HEK293 (cell line): ENCODE results near the gene LIN37.

Experiments
- KLF7 ChIP-seq: fragments of 450-650 bp; formaldehyde crosslinking; IDR thresholded peaks from 2 replicates; pipeline ENCODE4 v1.5.1; 2016; ENCODE audit warnings: missing biosample characterization, missing genetic modification characterization, borderline replicate concordance
- TRIM28 ChIP-seq: IDR thresholded peaks from 2 replicates; pipeline ENCODE4 v1.6.1; 2011; ENCODE audit warnings: low read length, control low read depth, borderline replicate concordance
- WT1 ChIP-seq: fragments of 450-650 bp; formaldehyde crosslinking; IDR thresholded peaks from 2 replicates; pipeline ENCODE4 v1.5.1; 2016; ENCODE audit warnings: missing biosample characterization, missing genetic modification characterization
- YY1 ChIP-seq: fragments of 450-650 bp; formaldehyde crosslinking; IDR thresholded peaks from 2 replicates; pipeline ENCODE4 v1.5.1; 2018; ENCODE audit warnings: missing biosample characterization, missing genetic modification characterization
- ZBTB21 ChIP-seq: fragments of 450-650 bp; formaldehyde crosslinking; IDR thresholded peaks from 2 replicates; pipeline ENCODE4 v1.5.1; 2017; ENCODE audit warnings: missing biosample characterization, missing genetic modification characterization
- ZFP3 ChIP-seq: fragments of 450-650 bp; formaldehyde crosslinking; IDR thresholded peaks from 2 replicates; pipeline ENCODE4 v1.5.1; 2016; ENCODE audit warnings: low read depth, missing biosample characterization, missing genetic modification characterization
- ZNF10 ChIP-seq: fragments of 450-650 bp; formaldehyde crosslinking; IDR thresholded peaks from 2 replicates; pipeline ENCODE4 v1.5.1; 2017; ENCODE audit warnings: missing biosample characterization, missing genetic modification characterization
- ZNF121 ChIP-seq: fragments of 450-650 bp; formaldehyde crosslinking; IDR thresholded peaks from 2 replicates; pipeline ENCODE4 v1.5.1; 2016; ENCODE audit warnings: missing biosample characterization, missing genetic modification characterization
- ZNF19 ChIP-seq: fragments of 450-650 bp; formaldehyde crosslinking; IDR thresholded peaks from 2 replicates; pipeline ENCODE4; 2016; ENCODE audit warnings: missing biosample characterization, missing genetic modification characterization, low read depth
- ZNF2 ChIP-seq: fragments of 450-650 bp; formaldehyde crosslinking; IDR thresholded peaks from 2 replicates; pipeline ENCODE4 v1.5.1; 2016; ENCODE audit warnings: missing biosample characterization, missing genetic modification characterization
- ZNF248 ChIP-seq: fragments of 450-650 bp; formaldehyde crosslinking; IDR thresholded peaks from 2 replicates; pipeline ENCODE4 v1.5.1; 2017; ENCODE audit warnings: missing biosample characterization, missing genetic modification characterization
- ZNF274 ChIP-seq, 2 experiments: fragments of 200-500 bp in 1 of 2; fragments of 450-650 bp in 1 of 2; sonication (Bioruptor generic) in 1 of 2; formaldehyde crosslinking in 1 of 2; IDR thresholded peaks; 2 replicates each; pipeline versions ENCODE4 v1.5.1 to v1.6.1; 2014 to 2016; ENCODE audit warnings: borderline replicate concordance in 1 of 2, inconsistent platforms in 1 of 2, low read length in 1 of 2, missing biosample characterization in 1 of 2, missing genetic modification characterization in 1 of 2
- ZNF521 ChIP-seq: fragments of 450-650 bp; formaldehyde crosslinking; IDR thresholded peaks from 2 replicates; pipeline ENCODE4 v1.5.1; 2017; ENCODE audit warnings: missing biosample characterization, mild to moderate bottlenecking, missing genetic modification characterization
- ZNF677 ChIP-seq: fragments of 450-650 bp; IDR thresholded peaks from 2 replicates; pipeline ENCODE4 v1.5.0; 2018; ENCODE audit warnings: missing biosample characterization, mild to moderate bottlenecking, missing genetic modification characterization, moderate library complexity
- ZNF776 ChIP-seq: fragments of 450-650 bp; formaldehyde crosslinking; IDR thresholded peaks from 2 replicates; pipeline ENCODE4 v1.5.0; 2017; ENCODE audit warnings: missing biosample characterization, missing genetic modification characterization, borderline replicate concordance
- TF ChIP-seq, protein P1 (sequence below): fragments of 450-650 bp; formaldehyde crosslinking; IDR thresholded peaks from 2 replicates; pipeline ENCODE4 v1.5.1; 2016; ENCODE audit warnings: missing biosample characterization, missing genetic modification characterization
- TF ChIP-seq, protein P2 (sequence below): fragments of 450-650 bp; formaldehyde crosslinking; IDR thresholded peaks from 2 replicates; pipeline ENCODE4 v1.5.1; 2016; ENCODE audit warnings: missing biosample characterization, missing genetic modification characterization
- TF ChIP-seq, protein P3 (sequence below): fragments of 450-650 bp; formaldehyde crosslinking; IDR thresholded peaks from 2 replicates; pipeline ENCODE4 v1.5.1; 2016; ENCODE audit warnings: missing biosample characterization, missing genetic modification characterization
- TF ChIP-seq, protein P4 (sequence below): fragments of 450-650 bp; formaldehyde crosslinking; IDR thresholded peaks from 2 replicates; pipeline ENCODE4 v1.5.1; 2016; ENCODE audit warnings: missing biosample characterization, missing genetic modification characterization
- TF ChIP-seq, protein P5 (sequence below): fragments of 450-650 bp; formaldehyde crosslinking; IDR thresholded peaks from 2 replicates; pipeline ENCODE4 v1.5.1; 2016; ENCODE audit warnings: missing biosample characterization, missing genetic modification characterization
- TF ChIP-seq, protein P6 (sequence below): fragments of 450-650 bp; formaldehyde crosslinking; IDR thresholded peaks from 2 replicates; pipeline ENCODE4 v1.5.1; 2016; ENCODE audit warnings: missing biosample characterization, missing genetic modification characterization
- TF ChIP-seq, protein P7 (sequence below): fragments of 450-650 bp; formaldehyde crosslinking; conservative IDR thresholded peaks from 2 replicates; pipeline ENCODE4 v1.5.1; 2016; ENCODE audit warnings: low read depth, missing biosample characterization, missing genetic modification characterization

The LIN37 gene

DNA sequence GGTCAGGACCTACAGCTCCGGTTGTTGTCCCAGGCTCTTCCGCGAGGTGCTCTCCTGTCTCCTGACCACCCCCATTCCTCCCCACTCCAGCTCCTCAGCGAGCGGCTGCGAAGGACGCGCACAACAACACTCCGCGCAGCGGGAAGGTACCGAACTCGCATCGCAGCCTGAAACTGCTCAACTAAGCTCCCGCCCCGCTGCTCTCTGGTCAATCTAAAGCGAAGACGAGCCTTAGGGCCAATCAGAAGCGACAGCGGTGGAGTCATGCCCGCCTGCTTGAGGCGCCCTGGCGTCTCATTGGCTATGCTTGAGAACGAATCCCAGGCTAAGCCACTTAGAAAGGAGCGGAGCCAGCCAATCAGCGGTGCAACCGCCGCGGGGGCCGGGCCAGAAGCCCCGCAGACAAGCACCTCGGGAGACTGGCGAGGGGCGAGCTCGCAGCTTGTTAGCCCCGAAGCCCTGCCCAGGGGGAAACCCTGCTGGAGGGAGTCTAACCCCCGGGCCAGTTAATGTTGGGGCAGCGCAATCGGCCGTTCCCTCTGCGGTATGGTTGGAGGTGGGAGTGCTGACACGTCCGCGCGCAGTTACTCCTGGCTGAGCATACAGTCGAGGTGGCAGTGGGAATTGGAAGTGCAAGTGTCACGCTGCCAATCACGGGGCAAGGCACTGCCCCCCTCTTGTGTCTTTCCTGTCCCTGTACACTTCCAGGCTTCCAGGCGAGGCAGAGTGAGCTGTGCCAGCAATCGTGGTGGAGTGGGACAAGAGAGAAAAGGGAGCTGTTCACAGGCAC, 46.0 kb upstream of the LIN37 start (continued):
- TF ChIP-seq, protein P1, sequence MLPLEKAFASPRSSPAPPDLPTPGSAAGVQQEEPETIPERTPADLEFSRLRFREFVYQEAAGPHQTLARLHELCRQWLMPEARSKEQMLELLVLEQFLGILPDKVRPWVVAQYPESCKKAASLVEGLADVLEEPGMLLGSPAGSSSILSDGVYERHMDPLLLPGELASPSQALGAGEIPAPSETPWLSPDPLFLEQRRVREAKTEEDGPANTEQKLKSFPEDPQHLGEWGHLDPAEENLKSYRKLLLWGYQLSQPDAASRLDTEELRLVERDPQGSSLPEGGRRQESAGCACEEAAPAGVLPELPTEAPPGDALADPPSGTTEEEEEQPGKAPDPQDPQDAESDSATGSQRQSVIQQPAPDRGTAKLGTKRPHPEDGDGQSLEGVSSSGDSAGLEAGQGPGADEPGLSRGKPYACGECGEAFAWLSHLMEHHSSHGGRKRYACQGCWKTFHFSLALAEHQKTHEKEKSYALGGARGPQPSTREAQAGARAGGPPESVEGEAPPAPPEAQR, result no peak
- TF ChIP-seq, protein P2, sequence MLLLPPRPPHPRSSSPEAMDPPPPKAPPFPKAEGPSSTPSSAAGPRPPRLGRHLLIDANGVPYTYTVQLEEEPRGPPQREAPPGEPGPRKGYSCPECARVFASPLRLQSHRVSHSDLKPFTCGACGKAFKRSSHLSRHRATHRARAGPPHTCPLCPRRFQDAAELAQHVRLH (tag by site-specific recombination), result no peak
- TF ChIP-seq, protein P3, sequence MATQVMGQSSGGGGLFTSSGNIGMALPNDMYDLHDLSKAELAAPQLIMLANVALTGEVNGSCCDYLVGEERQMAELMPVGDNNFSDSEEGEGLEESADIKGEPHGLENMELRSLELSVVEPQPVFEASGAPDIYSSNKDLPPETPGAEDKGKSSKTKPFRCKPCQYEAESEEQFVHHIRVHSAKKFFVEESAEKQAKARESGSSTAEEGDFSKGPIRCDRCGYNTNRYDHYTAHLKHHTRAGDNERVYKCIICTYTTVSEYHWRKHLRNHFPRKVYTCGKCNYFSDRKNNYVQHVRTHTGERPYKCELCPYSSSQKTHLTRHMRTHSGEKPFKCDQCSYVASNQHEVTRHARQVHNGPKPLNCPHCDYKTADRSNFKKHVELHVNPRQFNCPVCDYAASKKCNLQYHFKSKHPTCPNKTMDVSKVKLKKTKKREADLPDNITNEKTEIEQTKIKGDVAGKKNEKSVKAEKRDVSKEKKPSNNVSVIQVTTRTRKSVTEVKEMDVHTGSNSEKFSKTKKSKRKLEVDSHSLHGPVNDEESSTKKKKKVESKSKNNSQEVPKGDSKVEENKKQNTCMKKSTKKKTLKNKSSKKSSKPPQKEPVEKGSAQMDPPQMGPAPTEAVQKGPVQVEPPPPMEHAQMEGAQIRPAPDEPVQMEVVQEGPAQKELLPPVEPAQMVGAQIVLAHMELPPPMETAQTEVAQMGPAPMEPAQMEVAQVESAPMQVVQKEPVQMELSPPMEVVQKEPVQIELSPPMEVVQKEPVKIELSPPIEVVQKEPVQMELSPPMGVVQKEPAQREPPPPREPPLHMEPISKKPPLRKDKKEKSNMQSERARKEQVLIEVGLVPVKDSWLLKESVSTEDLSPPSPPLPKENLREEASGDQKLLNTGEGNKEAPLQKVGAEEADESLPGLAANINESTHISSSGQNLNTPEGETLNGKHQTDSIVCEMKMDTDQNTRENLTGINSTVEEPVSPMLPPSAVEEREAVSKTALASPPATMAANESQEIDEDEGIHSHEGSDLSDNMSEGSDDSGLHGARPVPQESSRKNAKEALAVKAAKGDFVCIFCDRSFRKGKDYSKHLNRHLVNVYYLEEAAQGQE (tag by site-specific recombination), result peak; percentile 83
- TF ChIP-seq ZNF248 (no peak), ZNF19 (no peak), ZNF10 (tag by site-specific recombination) (no peak; the same call in 1 of the 2 replicates), ZBTB21 (tag by site-specific recombination) (no peak; the same call in 1 of the 2 replicates), TRIM28 (no peak), KLF7 (tag by site-specific recombination) (0 out of 2 replicates have a peak, but pooled peaks have one; percentile 1), ZNF274 (IDR thresholded peaks at IDR 0.05; ENCODE audit: low read length) (no peak), ZNF274 (tag by site-specific recombination; IDR thresholded peaks at IDR 0.05; ENCODE audit: borderline replicate concordance) (no peak), ZNF521 (tag by site-specific recombination) (no peak), ZNF121 (no peak), ZFP3 (no peak), ZNF677 (no peak), YY1 (tag by site-specific recombination) (no peak), WT1 (tag by site-specific recombination) (peak; percentile 34; the same call in 1 of the 2 replicates), ZNF2 (peak; percentile 94; the same call in 1 of the 2 replicates), ZNF776 (tag by site-specific recombination) (no peak)
- TF ChIP-seq, protein P4, sequence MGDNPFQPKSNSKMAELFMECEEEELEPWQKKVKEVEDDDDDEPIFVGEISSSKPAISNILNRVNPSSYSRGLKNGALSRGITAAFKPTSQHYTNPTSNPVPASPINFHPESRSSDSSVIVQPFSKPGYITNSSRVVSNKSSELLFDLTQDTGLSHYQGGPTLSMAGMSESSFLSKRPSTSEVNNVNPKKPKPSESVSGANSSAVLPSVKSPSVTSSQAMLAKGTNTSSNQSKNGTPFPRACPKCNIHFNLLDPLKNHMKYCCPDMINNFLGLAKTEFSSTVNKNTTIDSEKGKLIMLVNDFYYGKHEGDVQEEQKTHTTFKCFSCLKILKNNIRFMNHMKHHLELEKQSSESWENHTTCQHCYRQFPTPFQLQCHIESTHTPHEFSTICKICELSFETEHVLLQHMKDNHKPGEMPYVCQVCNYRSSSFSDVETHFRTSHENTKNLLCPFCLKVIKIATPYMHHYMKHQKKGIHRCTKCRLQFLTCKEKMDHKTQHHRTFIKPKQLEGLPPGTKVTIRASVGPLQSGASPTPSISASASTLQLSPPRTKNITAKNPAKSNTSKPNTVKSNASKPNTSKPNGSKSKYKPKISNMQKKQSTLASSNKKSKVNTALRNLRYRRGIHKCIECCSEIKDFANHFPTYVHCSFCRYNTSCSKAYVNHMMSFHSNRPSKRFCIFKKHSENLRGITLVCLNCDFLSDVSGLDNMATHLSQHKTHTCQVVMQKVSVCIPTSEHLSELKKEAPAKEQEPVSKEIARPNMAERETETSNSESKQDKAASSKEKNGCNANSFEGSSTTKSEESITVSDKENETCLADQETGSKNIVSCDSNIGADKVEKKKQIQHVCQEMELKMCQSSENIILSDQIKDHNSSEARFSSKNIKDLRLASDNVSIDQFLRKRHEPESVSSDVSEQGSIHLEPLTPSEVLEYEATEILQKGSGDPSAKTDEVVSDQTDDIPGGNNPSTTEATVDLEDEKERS (tag by site-specific recombination), result no peak
- TF ChIP-seq, protein P5, sequence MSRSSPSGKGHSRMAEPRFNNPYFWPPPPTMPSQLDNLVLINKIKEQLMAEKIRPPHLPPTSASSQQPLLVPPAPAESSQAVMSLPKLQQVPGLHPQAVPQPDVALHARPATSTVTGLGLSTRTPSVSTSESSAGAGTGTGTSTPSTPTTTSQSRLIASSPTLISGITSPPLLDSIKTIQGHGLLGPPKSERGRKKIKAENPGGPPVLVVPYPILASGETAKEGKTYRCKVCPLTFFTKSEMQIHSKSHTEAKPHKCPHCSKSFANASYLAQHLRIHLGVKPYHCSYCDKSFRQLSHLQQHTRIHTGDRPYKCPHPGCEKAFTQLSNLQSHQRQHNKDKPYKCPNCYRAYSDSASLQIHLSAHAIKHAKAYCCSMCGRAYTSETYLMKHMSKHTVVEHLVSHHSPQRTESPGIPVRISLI, result peak; percentile 41; the same call in 1 of the 2 replicates
- TF ChIP-seq, protein P6, sequence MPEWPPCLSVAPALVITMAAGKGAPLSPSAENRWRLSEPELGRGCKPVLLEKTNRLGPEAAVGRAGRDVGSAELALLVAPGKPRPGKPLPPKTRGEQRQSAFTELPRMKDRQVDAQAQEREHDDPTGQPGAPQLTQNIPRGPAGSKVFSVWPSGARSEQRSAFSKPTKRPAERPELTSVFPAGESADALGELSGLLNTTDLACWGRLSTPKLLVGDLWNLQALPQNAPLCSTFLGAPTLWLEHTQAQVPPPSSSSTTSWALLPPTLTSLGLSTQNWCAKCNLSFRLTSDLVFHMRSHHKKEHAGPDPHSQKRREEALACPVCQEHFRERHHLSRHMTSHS (tag by site-specific recombination), result no peak
- TF ChIP-seq, protein P7, sequence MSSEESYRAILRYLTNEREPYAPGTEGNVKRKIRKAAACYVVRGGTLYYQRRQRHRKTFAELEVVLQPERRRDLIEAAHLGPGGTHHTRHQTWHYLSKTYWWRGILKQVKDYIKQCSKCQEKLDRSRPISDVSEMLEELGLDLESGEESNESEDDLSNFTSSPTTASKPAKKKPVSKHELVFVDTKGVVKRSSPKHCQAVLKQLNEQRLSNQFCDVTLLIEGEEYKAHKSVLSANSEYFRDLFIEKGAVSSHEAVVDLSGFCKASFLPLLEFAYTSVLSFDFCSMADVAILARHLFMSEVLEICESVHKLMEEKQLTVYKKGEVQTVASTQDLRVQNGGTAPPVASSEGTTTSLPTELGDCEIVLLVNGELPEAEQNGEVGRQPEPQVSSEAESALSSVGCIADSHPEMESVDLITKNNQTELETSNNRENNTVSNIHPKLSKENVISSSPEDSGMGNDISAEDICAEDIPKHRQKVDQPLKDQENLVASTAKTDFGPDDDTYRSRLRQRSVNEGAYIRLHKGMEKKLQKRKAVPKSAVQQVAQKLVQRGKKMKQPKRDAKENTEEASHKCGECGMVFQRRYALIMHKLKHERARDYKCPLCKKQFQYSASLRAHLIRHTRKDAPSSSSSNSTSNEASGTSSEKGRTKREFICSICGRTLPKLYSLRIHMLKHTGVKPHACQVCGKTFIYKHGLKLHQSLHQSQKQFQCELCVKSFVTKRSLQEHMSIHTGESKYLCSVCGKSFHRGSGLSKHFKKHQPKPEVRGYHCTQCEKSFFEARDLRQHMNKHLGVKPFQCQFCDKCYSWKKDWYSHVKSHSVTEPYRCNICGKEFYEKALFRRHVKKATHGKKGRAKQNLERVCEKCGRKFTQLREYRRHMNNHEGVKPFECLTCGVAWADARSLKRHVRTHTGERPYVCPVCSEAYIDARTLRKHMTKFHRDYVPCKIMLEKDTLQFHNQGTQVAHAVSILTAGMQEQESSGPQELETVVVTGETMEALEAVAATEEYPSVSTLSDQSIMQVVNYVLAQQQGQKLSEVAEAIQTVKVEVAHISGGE, result no peak
